Measurements from ENCODE around the gene PROSER3. TPM values are rescaled to one million over a fixed set of nuclear protein-coding genes. Genes with fewer than 3 reads are reported as not detected.
A peak's percentile ranks its signal among the peaks of the same experiment; 100 is the strongest.

Gene PROSER3
- total and polyA plus RNA-seq, 2 experiments from 2014 or later: 12.2 to 26.5 TPM

DNA sequence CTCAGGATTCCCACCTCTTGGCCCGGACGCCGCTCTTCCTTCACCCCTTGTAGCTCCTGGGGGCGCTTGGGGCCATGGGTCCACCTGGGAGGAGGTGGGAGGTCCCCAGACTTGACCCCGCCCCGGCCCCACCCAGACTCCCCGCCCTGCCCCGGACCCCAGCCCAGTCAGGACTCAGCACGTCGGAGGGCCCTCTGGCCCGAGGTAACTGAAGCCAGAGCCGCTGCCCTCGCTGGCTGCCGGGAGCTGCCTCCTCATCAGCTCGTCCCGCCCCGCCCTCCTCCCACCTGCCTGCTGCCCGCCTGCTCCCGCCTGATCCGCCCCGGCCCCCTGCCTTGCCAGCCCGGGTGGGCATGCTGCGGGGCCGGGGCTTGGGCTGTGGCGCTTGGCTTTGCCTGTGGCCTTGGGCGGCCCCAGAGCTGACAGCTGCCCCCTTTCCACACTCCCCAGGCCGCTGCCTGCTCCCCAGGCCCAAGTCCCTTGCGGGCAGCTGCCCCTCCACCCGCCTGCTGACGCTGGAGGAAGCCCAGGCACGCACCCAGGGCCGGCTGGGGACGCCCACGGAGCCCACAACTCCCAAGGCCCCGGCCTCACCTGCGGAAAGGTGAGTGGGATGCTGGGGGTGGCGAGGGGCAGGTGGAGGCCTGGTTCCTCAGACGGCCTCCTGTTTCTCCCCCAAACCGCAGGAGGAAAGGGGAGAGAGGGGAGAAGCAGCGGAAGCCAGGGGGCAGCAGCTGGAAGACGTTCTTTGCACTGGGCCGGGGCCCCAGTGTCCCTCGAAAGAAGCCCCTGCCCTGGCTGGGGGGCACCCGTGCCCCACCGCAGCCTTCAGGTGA lies 26.7 kb downstream of the PROSER3 start:
- Histone ChIP-seq H3K4me3 (no peak overlapping the region), H3K27me3 (no peaks in the 10 kb centered on the region), H3K36me3 (replicated peaks; ENCODE audit: insufficient read depth, low read depth) (no peaks in the 10 kb centered on the region), H3K79me2 (no peaks in the 10 kb centered on the region), H3K9me3 (ENCODE audit: low read depth) (no peaks in the 10 kb centered on the region), H4K20me1 (ENCODE audit: insufficient read depth, poor library complexity, severe bottlenecking) (no peaks in the 10 kb centered on the region), H3K4me1 (ENCODE audit: insufficient read depth) (no peaks in the 10 kb centered on the region), H3K9me2 (replicated peaks; ENCODE audit: insufficient read depth) (no peaks in the 10 kb centered on the region), H3K4me2 (peak overlapping the region; percentile 29), H3K27ac (no peak overlapping the region), H2AFZ (no peak overlapping the region)
- peak; percentile 46 for DNase-seq (ENCODE audit: low spot score)
- 66% methylated on average over 18 of the region's 45 CpGs for WGBS (ENCODE audit: low lambda C conversion rate, missing lambda C conversion rate)
- no peak for TF ChIP-seq CTCF (IDR thresholded peaks at IDR 0.05; ENCODE audit: poor library complexity)
- TF ChIP-seq EZH2phosphoT487 (IDR thresholded peaks at IDR 0.05; ENCODE audit: low read depth, severe bottlenecking, unreplicated experiment): no peak
- TF ChIP-seq EZH2 (IDR thresholded peaks at IDR 0.05; ENCODE audit: borderline replicate concordance): no peak

- Histone ChIP-seq H3K4me2 (no peak overlapping the region), H3K27me3 (no peaks in the 10 kb centered on the region), H3K27ac (no peak overlapping the region), H3K36me3 (replicated peaks; ENCODE audit: insufficient read depth, low read depth) (no peaks in the 10 kb centered on the region), H3K79me2 (no peaks in the 10 kb centered on the region), H4K20me1 (ENCODE audit: insufficient read depth, poor library complexity, severe bottlenecking) (no peaks in the 10 kb centered on the region), H2AFZ (no peak overlapping the region), H3K9me3 (ENCODE audit: low read depth) (no peaks in the 10 kb centered on the region), H3K9me2 (replicated peaks; ENCODE audit: insufficient read depth) (no peaks in the 10 kb centered on the region), H3K4me3 (no peak overlapping the region), H3K4me1 (ENCODE audit: insufficient read depth) (no peaks in the 10 kb centered on the region)
- TF ChIP-seq EZH2phosphoT487 (IDR thresholded peaks at IDR 0.05; ENCODE audit: low read depth, severe bottlenecking, unreplicated experiment) (no peak), CTCF (IDR thresholded peaks at IDR 0.05; ENCODE audit: poor library complexity) (no peak), EZH2 (IDR thresholded peaks at IDR 0.05; ENCODE audit: borderline replicate concordance) (no peak)
- WGBS (ENCODE audit: low lambda C conversion rate, missing lambda C conversion rate): 85% methylated on average over 10 of the region's 10 CpGs
- DNase-seq (ENCODE audit: low spot score): no peak
Observed at GRCh38 chr19:35785339-35785627, 27.3 kb downstream of the PROSER3 start.

DNA sequence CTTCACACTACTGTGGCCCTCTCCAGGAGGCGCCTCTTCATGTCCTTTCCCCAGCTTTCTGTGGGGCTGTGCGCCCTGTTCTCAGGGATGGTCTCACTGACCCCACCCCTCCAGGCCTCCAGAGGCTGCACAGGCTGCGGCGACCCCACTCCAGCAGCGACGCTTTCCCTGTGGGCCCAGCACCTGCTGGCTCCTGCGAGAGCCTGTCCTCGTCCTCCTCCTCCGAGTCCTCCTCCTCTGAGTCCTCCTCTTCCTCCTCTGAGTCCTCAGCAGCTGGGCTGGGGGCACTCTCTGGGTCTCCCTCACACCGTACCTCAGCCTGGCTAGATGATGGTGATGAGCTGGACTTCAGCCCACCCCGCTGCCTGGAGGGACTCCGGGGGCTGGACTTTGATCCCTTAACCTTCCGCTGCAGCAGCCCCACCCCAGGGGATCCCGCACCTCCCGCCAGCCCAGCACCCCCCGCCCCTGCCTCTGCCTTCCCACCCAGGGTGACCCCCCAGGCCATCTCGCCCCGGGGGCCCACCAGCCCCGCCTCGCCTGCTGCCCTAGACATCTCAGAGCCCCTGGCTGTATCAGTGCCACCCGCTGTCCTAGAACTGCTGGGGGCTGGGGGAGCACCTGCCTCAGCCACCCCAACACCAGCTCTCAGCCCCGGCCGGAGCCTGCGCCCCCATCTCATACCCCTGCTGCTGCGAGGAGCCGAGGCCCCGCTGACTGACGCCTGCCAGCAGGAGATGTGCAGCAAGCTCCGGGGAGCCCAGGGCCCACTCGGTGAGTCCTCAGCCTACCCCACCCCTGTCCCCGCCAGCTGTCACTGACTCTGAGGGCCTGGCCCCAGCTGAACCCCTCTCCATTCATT lies 28.6 kb downstream of the PROSER3 start:
- no peaks in the 10 kb centered on the region for H3K36me3 ChIP-seq (replicated peaks; ENCODE audit: insufficient read depth, low read depth)
- H3K27ac ChIP-seq: no peak overlapping the region
- no peaks in the 10 kb centered on the region for H3K27me3 ChIP-seq
- no peaks in the 10 kb centered on the region for H3K9me3 ChIP-seq (ENCODE audit: low read depth)
- no peak overlapping the region for H3K4me2 ChIP-seq
- no peak overlapping the region for H3K4me3 ChIP-seq
- 93% methylated on average over 21 of the region's 31 CpGs for WGBS (ENCODE audit: low lambda C conversion rate, missing lambda C conversion rate)
- H3K9me2 ChIP-seq (replicated peaks; ENCODE audit: insufficient read depth): no peaks in the 10 kb centered on the region
- no peak overlapping the region for H2AFZ ChIP-seq
- no peaks in the 10 kb centered on the region for H3K79me2 ChIP-seq
- no peak for DNase-seq (ENCODE audit: low spot score)
- no peak for TF ChIP-seq EZH2 (IDR thresholded peaks at IDR 0.05; ENCODE audit: borderline replicate concordance)
- TF ChIP-seq EZH2phosphoT487 (IDR thresholded peaks at IDR 0.05; ENCODE audit: low read depth, severe bottlenecking, unreplicated experiment): no peak
- TF ChIP-seq CTCF (IDR thresholded peaks at IDR 0.05; ENCODE audit: poor library complexity): no peak
- no peaks in the 10 kb centered on the region for H3K4me1 ChIP-seq (ENCODE audit: insufficient read depth)
- no peaks in the 10 kb centered on the region for H4K20me1 ChIP-seq (ENCODE audit: insufficient read depth, poor library complexity, severe bottlenecking)
